ENCODE results near the gene CDK5RAP3.

DNA sequence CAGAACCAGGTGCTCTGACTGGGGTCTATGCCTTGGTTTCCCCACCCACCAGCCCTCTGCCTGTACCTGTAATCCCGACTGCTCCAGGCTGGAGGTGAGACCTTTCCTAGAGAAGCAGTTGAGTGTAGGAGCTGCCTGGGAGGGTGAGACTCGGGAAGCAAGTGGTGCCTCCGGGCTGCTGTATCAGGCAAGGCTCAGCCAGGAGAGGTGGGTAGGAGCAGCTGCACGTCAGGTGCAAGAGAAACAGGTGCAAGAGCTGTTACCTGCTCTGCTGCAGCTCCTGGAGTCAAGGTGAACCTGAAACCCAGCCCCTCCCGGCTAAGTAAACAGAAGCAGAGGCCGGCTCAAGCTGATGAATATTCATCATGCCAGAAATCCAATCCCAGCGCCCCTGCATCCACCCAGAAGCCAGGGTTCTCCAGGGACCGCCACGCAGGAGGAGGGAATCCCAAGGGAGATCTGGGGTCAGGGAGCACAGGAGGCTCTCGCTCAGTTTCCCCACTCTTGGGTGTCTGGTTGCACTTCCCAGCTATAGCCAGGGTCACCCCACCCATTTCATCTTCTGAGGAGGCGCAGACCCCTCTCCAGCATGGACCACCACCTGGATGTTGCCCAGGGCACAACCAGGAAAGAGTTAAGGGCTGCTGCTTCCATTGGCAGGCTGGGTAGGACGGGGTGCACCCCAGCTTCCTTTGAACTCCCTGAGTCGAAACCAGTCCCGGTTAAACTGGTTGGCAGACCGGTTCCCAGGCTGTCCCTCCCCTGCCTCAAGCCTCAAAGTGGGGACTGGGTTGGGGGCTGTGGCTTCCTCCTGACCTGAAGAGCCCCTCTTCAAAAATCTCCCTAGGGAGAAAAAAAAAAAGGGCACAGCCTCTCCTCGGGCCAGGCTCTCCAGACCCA is 13.1 kb upstream of the CDK5RAP3 start, which contains the start of gene PRR15L:
- TF ChIP-seq POLR2A (IDR thresholded peaks at IDR 0.05; ENCODE audit: low read length) (no peak), GATA1 (IDR thresholded peaks at IDR 0.05; ENCODE audit: low read depth, low read length) (no peak)

Data from erythroblast (primary cell).